CD4-positive, alpha-beta memory T cell (primary cell): ENCODE results near the gene STIM1. TPM values are rescaled to one million over a fixed set of nuclear protein-coding genes. Genes with fewer than 3 reads are reported as not detected.

Experiments used
- CTCF ChIA-PET: fragments of 350-600 bp; sonication (Branson Sonifier 250); formaldehyde crosslinking; loops from one replicate; lab custom pipeline; 2021; ENCODE audit warnings: inconsistent platforms; ENCODE audit not compliant: partially characterized antibody; lab: Charles Lee
- POLR2A ChIA-PET: fragments of 350-600 bp; sonication (Branson Sonifier 250); formaldehyde crosslinking; loops from one replicate; lab custom pipeline; 2021; ENCODE audit not compliant: partially characterized antibody; lab: Charles Lee
- DNase-seq, 5 donors: peaks; one replicate each; pipeline versions ENCODE4 v3.0.0 to v3.0.0-alpha.2; 2020 to 2022; ENCODE audit warnings: mixed read lengths in 1 of 5
- H3K27ac ChIP-seq: one replicate; pipeline ENCODE4 v1.7.0; 2013; ENCODE audit warnings: low read depth, low read length
- H3K27me3 ChIP-seq: 2 replicates; pipeline ENCODE4 v1.7.0; 2013; ENCODE audit warnings: mild to moderate bottlenecking, low read length, moderate library complexity; ENCODE audit not compliant: insufficient read depth
- H3K36me3 ChIP-seq: 2 replicates; pipeline ENCODE4 v1.7.0; 2013; ENCODE audit warnings: mild to moderate bottlenecking, low read length, moderate library complexity; ENCODE audit not compliant: insufficient read depth
- H3K4me1 ChIP-seq: 2 replicates; pipeline ENCODE4 v1.7.0; 2013; ENCODE audit warnings: mild to moderate bottlenecking, low read length, moderate library complexity; ENCODE audit not compliant: insufficient read depth
- H3K4me3 ChIP-seq, 2 donors: one replicate each; pipeline ENCODE4 v1.7.0; 2013; ENCODE audit warnings: low read length in 2 of 2, mild to moderate bottlenecking in 1 of 2
- H3K9me3 ChIP-seq, 2 donors: one replicate each; pipeline ENCODE4 v1.7.0; 2013; ENCODE audit warnings: low read length in 2 of 2, control low read depth in 1 of 2; ENCODE audit not compliant: control insufficient read depth in 1 of 2
- H3K27ac Mint-ChIP-seq, 7 donors: one replicate each; pipeline ENCODE4 v1.8.0; 2020 to 2021; ENCODE audit warnings: mixed read lengths in 7 of 7, mild to moderate bottlenecking in 6 of 7, inconsistent platforms in 3 of 7, moderate library complexity in 3 of 7
- H3K27me3 Mint-ChIP-seq, 2 donors: one replicate each; pipeline ENCODE4 v1.8.0; 2020 to 2021; ENCODE audit warnings: mixed read lengths in 2 of 2
- H3K36me3 Mint-ChIP-seq, 2 donors: one replicate each; pipeline ENCODE4 v1.8.0; 2020 to 2021; ENCODE audit warnings: mixed read lengths in 2 of 2, inconsistent platforms in 1 of 2, mild to moderate bottlenecking in 1 of 2
- H3K4me1 Mint-ChIP-seq, 4 donors: one replicate each; pipeline ENCODE4 v1.8.0; 2020 to 2021; ENCODE audit warnings: mixed read lengths in 4 of 4, mild to moderate bottlenecking in 1 of 4
- H3K4me3 Mint-ChIP-seq, 8 donors: one replicate each; pipeline ENCODE4 v1.8.0; 2020 to 2021; ENCODE audit warnings: mixed read lengths in 8 of 8, mild to moderate bottlenecking in 7 of 8, moderate library complexity in 6 of 8, inconsistent platforms in 3 of 8
- H3K9me3 Mint-ChIP-seq, 8 donors: one replicate each; pipeline ENCODE4 v1.8.0; 2020 to 2021; ENCODE audit warnings: mixed read lengths in 8 of 8, mild to moderate bottlenecking in 5 of 8, inconsistent platforms in 3 of 8, moderate library complexity in 1 of 8
- intact Hi-C: fragments of 100-400 bp; cut with micrococcal nuclease; formaldehyde crosslinking; loops from one replicate; pipeline ENCODE4 v1.15.1; 2023
- polyA plus RNA-seq, 2 donors: library from polyadenylated mRNA; unstranded; fragments of 300-500 nt; fragmentation: Illumina TruSeq; gene quantifications; one replicate each; pipeline ENCODE4 v1.2.3, GENCODE V29; 2021
- total RNA-seq, 2 experiments: library from RNA; stranded (reverse); gene quantifications; one replicate each; pipeline ENCODE4 v1.2.3, GENCODE V29; 2021

The STIM1 gene
- total and polyA plus RNA-seq, 4 experiments from 2014 or later = 27.7 to 87.4 (median 65.5) TPM

- Mint-ChIP-seq H3K9me3 (peaks cover 0 to 3% (median 0%) of the 10 kb centered on the region in 8 donors), H3K27me3 (no peaks in the 10 kb centered on the region), H3K4me1 (peaks cover 40 to 63% (median 49%) of the 10 kb centered on the region in 4 donors), H3K27ac (peak overlapping the region; percentile 33 to 92 (median 88)), H3K4me3 (no peak overlapping the region), H3K36me3 (peaks cover 27 to 32% of the 10 kb centered on the region in 2 donors)
- Histone ChIP-seq H3K36me3 (peaks cover 19% of the 10 kb centered on the region), H3K27ac (peak overlapping the region; percentile 17), H3K4me3 (no peak overlapping the region), H3K4me1 (peaks cover 39% of the 10 kb centered on the region), H3K9me3 (no peaks in the 10 kb centered on the region), H3K27me3 (no peaks in the 10 kb centered on the region)
- ChIA-PET POLR2A (interaction anchor here (0.7 to 4.5 kb wide), 19 partner anchors 9 to 264 kb away, joined by 3 to 82 read pairs (median 5); partner anchors contain the start of genes RHOG and STIM1), CTCF (interaction anchor here (0.5 to 24.3 kb wide), 66 partner anchors 9 to 396 kb away, joined by 3 to 934 read pairs (median 5); partner anchors contain the start of genes PGAP2, RHOG and STIM1)
- peak; percentile 64 to 77 (median 76) for DNase-seq
- intact Hi-C loops = loop anchor here (1.0 kb wide), 6 partner anchors 130 to 463 kb away; no protein-coding TSS in a partner anchor
Observed at GRCh38 chr11:4072668-4073285, 217.3 kb downstream of the STIM1 start.

- Histone ChIP-seq H3K9me3 (no peaks in the 10 kb centered on the region), H3K27me3 (no peaks in the 10 kb centered on the region), H3K4me1 (peaks cover 24% of the 10 kb centered on the region), H3K27ac (no peak overlapping the region), H3K36me3 (peaks cover 19% of the 10 kb centered on the region), H3K4me3 (no peak overlapping the region)
- peaks cover 0 to 3% (median 0%) of the 10 kb centered on the region in 8 donors for H3K9me3 Mint-ChIP-seq
- CTCF ChIA-PET = interaction anchor here (1.2 to 24.3 kb wide), 17 partner anchors 9 to 265 kb away, joined by 3 to 934 read pairs (median 23); partner anchors contain the start of genes PGAP2, RHOG and STIM1
- intact Hi-C loops = no loop called here
- H3K27me3 Mint-ChIP-seq = no peaks in the 10 kb centered on the region
- H3K4me3 Mint-ChIP-seq = no peak overlapping the region
- H3K4me1 Mint-ChIP-seq = peaks cover 27 to 52% (median 35%) of the 10 kb centered on the region in 4 donors
- H3K27ac Mint-ChIP-seq = peak overlapping the region in 3 of 7 donors; percentile 18 to 53 (median 52)
- DNase-seq = no peak
- peaks cover 27 to 37% of the 10 kb centered on the region in 2 donors for H3K36me3 Mint-ChIP-seq
- POLR2A ChIA-PET = interaction anchor here (1.4 to 4.5 kb wide), 5 partner anchors 124 to 249 kb away, joined by 4 to 82 read pairs (median 42); partner anchors contain the start of genes RHOG and STIM1
Observed at GRCh38 chr11:4074266-4074665, 218.8 kb downstream of the STIM1 start.

- H3K27me3 ChIP-seq = no peaks in the 10 kb centered on the region
- peaks cover 17% of the 10 kb centered on the region for H3K4me1 ChIP-seq
- H3K27me3 Mint-ChIP-seq = no peaks in the 10 kb centered on the region
- H3K9me3 ChIP-seq = no peaks in the 10 kb centered on the region
- peak overlapping the region in 5 of 7 donors; percentile 18 to 72 (median 43) for H3K27ac Mint-ChIP-seq
- ChIA-PET POLR2A (no interaction called here), CTCF (interaction anchor here (1.1 to 24.3 kb wide), 2 partner anchors 9 to 233 kb away, joined by 4 to 934 read pairs; partner anchors contain the start of genes RHOG and STIM1)
- H3K36me3 ChIP-seq = peaks cover 25% of the 10 kb centered on the region
- peaks cover 17 to 39% (median 21%) of the 10 kb centered on the region in 4 donors for H3K4me1 Mint-ChIP-seq
- intact Hi-C loops = no loop called here
- no peak for DNase-seq
- H3K9me3 Mint-ChIP-seq = peaks cover 0 to 1% (median 0%) of the 10 kb centered on the region in 8 donors
- no peak overlapping the region for H3K27ac ChIP-seq
- H3K4me3 ChIP-seq = no peak overlapping the region
- H3K4me3 Mint-ChIP-seq = peak overlapping the region in 2 of 8 donors; percentile 57
- peaks cover 35 to 38% of the 10 kb centered on the region in 2 donors for H3K36me3 Mint-ChIP-seq
Observed at GRCh38 chr11:4076774-4077173, 221.3 kb downstream of the STIM1 start.

- POLR2A ChIA-PET = interaction anchor here (0.8 kb wide), 1 partner anchor 15 kb away, joined by 3 read pairs; no protein-coding TSS in a partner anchor
- peaks cover 61 to 70% of the 10 kb centered on the region in 2 donors for H3K36me3 Mint-ChIP-seq
- CTCF ChIA-PET = interaction anchor here (4.3 to 6.3 kb wide), 2 partner anchors 10 to 233 kb away, joined by 27 to 58 read pairs; no protein-coding TSS in a partner anchor
- H3K9me3 Mint-ChIP-seq = no peaks in the 10 kb centered on the region
- no peaks in the 10 kb centered on the region for H3K9me3 ChIP-seq
- H3K27ac Mint-ChIP-seq = peak overlapping the region in 6 of 7 donors; percentile 48 to 95 (median 68)
- DNase-seq = no peak
- H3K4me3 ChIP-seq = no peak overlapping the region
- no peaks in the 10 kb centered on the region for H3K27me3 ChIP-seq
- no peak overlapping the region for H3K4me3 Mint-ChIP-seq
- intact Hi-C loops = no loop called here
- peaks cover 39% of the 10 kb centered on the region for H3K36me3 ChIP-seq
- H3K27ac ChIP-seq = no peak overlapping the region
- H3K4me1 ChIP-seq = peaks cover 17% of the 10 kb centered on the region
- no peaks in the 10 kb centered on the region for H3K27me3 Mint-ChIP-seq
- H3K4me1 Mint-ChIP-seq = peaks cover 14 to 31% (median 21%) of the 10 kb centered on the region in 4 donors
Observed at GRCh38 chr11:4083198-4083597, 227.7 kb downstream of the STIM1 start.

GRCh38 chr11:4084406-4085125, 229.1 kb downstream of the STIM1 start:
- Histone ChIP-seq H3K4me3 (no peak overlapping the region), H3K4me1 (peaks cover 27% of the 10 kb centered on the region), H3K9me3 (no peaks in the 10 kb centered on the region), H3K27ac (no peak overlapping the region), H3K36me3 (peaks cover 39% of the 10 kb centered on the region), H3K27me3 (no peaks in the 10 kb centered on the region)
- no peak overlapping the region for H3K4me3 Mint-ChIP-seq
- ChIA-PET POLR2A (interaction anchor here (0.7 to 1.6 kb wide), 3 partner anchors 11 to 243 kb away, joined by 3 to 5 read pairs (median 3); no protein-coding TSS in a partner anchor), CTCF (interaction anchor here (1.6 to 6.3 kb wide), 2 partner anchors 12 to 231 kb away, joined by 3 to 58 read pairs; no protein-coding TSS in a partner anchor)
- peaks cover 65 to 73% of the 10 kb centered on the region in 2 donors for H3K36me3 Mint-ChIP-seq
- no peak for DNase-seq
- no peaks in the 10 kb centered on the region for H3K27me3 Mint-ChIP-seq
- peak overlapping the region in 6 of 7 donors; percentile 14 to 89 (median 54) for H3K27ac Mint-ChIP-seq
- H3K4me1 Mint-ChIP-seq = peaks cover 21 to 45% (median 31%) of the 10 kb centered on the region in 4 donors
- intact Hi-C loops = no loop called here
- H3K9me3 Mint-ChIP-seq = no peaks in the 10 kb centered on the region

- H3K27me3 ChIP-seq = no peaks in the 10 kb centered on the region
- no peak overlapping the region for H3K27ac ChIP-seq
- H3K4me3 ChIP-seq = no peak overlapping the region
- no peak overlapping the region for H3K4me3 Mint-ChIP-seq
- CTCF ChIA-PET = interaction anchor here (1.3 to 6.3 kb wide), 3 partner anchors 13 to 242 kb away, joined by 3 to 58 read pairs (median 3); no protein-coding TSS in a partner anchor
- DNase-seq = no peak
- H3K36me3 ChIP-seq = peaks cover 39% of the 10 kb centered on the region
- H3K9me3 Mint-ChIP-seq = peaks cover 0 to 2% (median 0%) of the 10 kb centered on the region in 8 donors
- H3K4me1 Mint-ChIP-seq = peaks cover 31 to 55% (median 40%) of the 10 kb centered on the region in 4 donors
- POLR2A ChIA-PET = interaction anchor here (1.6 kb wide), 1 partner anchor 244 kb away, joined by 5 read pairs; no protein-coding TSS in a partner anchor
- peaks cover 37% of the 10 kb centered on the region for H3K4me1 ChIP-seq
- H3K27me3 Mint-ChIP-seq = no peaks in the 10 kb centered on the region
- intact Hi-C loops = no loop called here
- H3K27ac Mint-ChIP-seq = peak overlapping the region in 5 of 7 donors; percentile 23 to 62 (median 55)
- no peaks in the 10 kb centered on the region for H3K9me3 ChIP-seq
- peaks cover 66 to 78% of the 10 kb centered on the region in 2 donors for H3K36me3 Mint-ChIP-seq
Observed at GRCh38 chr11:4085575-4085974, 230.1 kb downstream of the STIM1 start.
